Activated CD4-positive, alpha-beta T cell treated with anti-CD3 and anti-CD28 coated beads, Interleukin-2, Interleukin-4, amounts not matched to agents 100 ng/mL and 50 ng/mL, durations not matched to agents 16 hours and 8 hours (primary cell): ENCODE measurements around the gene TNFSF10.
A peak's percentile ranks its signal among the peaks of the same experiment; 100 is the strongest.

ENCODE experiments used
- DNase-seq: peaks from one replicate; pipeline ENCODE4 v3.0.0-alpha.2; 2020; ENCODE audit warnings: low spot score

TNFSF10 gene

GRCh38 chr3:172516318-172517214 lies 6.7 kb downstream of the TNFSF10 start:
- peak; percentile 74 for DNase-seq

GRCh38 chr3:172515130-172515918 lies 7.9 kb downstream of the TNFSF10 start:
- DNase-seq, result no peak

DNA sequence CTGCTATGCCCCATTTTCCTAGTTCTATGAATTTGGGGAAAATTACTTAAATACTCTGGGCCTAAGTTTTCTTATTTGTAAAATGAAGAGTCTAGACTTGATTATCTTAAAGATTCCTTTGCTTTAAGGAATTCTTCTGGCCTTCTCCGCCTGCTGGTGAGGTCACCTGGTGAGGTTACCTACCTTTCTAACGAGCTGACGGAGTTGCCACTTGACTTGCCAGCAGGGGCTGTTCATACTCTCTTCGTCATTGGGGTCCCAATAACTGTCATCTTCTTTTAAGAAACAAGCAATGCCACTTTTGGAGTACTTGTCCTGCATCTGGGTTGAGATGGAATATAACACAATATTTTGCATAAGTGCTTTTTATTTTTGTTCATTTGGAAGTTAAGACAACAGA lies 8.6 kb downstream of the TNFSF10 start:
- no peak for DNase-seq

DNA sequence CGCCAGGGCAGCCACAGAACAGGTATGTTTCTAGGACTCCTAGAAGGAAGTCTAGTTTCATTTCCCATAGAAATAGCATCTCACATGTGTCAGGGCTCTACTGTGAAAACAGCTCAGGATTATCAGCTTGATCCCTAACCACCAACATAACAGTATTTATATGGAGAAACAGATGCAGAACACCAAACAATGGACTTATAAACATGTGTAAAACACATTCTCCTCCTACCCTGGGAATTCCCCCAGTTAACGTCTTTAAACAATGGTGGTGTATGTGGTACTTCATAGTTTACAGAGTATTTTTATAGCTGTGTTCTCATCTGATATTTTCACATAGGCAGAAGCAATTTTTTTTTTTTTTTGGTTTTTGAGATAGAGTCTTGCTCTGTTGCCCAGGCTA lies 9.7 kb downstream of the TNFSF10 start:
- DNase-seq, result no peak

DNA sequence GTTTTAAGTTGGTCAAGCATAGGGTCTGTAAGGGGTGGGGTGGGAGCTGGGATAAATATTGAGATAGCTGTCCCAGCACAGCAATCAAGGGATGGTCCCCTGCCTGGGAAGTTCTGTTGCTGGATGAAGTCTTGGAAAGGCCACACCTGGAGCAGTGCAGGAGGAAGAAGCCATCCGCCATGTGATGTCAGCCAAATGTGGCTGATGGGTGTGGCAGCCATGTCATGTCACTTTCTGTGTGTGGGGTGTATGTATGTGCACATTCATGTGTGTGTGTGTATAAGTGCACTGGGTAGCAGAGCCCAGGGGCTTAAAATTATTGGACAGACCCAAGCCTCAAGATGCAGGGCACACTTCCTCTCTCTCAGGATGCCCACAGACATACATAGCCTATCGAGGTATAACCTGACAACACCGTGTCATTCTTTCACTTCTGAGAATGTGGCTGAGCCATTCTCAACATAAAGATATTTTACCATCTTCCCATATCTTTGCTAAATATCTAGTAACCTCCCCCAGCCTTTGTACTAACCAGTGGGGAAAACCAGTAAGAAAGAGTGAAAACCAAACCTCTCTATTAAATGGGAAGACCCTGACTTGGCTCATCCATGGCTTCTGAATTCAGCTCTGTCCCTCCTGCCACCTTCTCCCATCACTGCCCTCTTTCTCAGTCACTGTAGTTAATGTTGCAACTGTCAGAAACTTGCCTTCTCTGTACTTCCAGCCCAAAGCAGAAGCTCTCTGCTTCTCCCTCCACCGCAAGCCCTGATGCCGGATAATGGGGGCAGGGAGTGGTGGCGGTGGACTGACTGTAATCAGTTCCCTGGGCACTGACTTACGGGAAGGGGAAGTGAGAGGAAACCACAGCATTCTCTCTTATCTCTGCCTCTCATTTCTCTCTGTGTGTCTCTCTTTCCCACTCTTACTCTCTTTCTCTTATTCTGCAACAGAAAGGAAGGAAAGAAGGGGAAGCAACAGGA lies 11.2 kb downstream of the TNFSF10 start:
- peak; percentile 90 for DNase-seq

DNA sequence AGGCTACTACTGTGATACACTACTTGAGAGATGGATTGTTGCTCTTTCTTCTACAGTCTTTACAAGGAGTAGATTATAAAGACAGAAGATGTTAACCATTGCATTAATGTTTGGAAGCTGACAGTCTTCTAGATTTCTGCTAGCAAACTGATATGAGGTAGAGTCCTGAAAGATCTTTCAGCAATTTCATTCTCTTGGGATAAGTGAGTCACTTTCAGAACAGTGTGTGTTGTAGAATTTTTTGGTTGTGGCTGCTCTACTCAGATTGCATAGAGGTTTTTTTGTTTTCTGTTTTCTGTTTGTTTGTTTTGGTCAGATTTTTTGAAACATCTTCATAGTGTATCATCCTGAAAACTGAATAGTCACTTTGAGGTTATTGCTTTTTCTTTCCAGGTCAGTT lies 17.1 kb downstream of the TNFSF10 start:
- DNase-seq, result no peak

GRCh38 chr3:172501540-172501939 lies 21.7 kb downstream of the TNFSF10 start:
- DNase-seq, result no peak

- DNase-seq, result peak; percentile 80
Observed at GRCh38 chr3:172490198-172490669, 33.0 kb downstream of the TNFSF10 start.

DNA sequence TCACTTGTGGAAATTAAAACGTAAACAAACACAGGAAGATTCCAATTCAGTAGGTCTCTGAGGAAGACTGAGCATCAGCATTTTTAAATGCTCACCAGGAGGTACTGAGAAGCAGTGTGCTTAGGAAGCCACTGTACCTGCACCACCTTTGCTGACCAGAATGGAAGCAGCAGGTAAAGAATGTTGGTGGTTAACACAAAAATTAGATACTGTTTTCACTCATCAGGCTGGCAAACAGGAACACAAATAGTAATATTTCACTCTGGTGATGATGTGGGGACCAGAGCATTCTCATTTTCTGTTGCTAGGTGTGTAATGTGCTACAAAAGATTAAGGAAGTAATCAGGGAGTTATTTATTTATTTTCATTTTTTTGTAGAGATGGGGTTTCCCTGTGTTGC lies 45.1 kb downstream of the TNFSF10 start:
- peak; percentile 65 for DNase-seq

DNA sequence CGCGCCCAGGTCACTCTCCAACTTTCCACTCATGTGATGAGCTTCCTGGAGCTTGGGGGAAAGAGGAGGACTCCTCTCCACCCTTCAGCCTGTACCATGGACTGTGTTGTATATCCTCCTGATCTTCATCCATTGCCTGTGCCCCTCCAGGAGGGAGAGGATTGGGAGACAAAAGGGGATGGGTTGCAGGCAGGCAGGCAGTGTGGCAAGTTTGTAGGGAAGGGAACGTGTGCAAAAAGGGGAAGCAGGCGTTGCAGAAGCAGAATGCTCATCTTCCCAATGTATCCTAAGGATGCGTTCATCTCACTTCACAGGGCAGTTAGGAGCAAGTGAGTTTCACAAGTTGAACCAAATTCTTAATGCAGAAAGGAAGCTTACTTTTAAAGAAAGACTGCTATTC lies 46.9 kb downstream of the TNFSF10 start:
- no peak for DNase-seq

DNA sequence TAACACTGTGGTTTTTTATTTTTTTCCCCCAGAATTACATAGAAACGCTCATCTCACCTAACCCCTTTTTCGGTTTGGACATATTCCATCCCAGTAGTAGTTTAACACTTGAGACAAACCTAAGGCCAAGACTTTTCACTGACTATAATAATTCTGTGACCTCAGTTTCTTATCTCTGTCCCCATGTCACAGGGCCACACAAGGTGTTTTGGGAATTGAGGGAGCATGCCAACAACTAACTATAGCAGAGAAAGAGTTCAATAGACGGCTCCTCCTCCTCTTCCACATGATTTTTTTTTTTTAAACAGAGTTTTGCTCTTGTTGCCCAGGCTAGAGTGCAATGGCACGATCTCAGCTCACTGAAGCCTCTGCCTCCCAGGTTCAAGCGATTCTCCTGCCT lies 47.5 kb downstream of the TNFSF10 start:
- DNase-seq, result no peak

GRCh38 chr3:172471903-172472302 lies 51.3 kb downstream of the TNFSF10 start:
- DNase-seq, result no peak

GRCh38 chr3:172470588-172470987 lies 52.6 kb downstream of the TNFSF10 start:
- no peak for DNase-seq

- DNase-seq, result no peak
Observed at GRCh38 chr3:172467170-172467824, 55.9 kb downstream of the TNFSF10 start.

GRCh38 chr3:172466553-172467130 lies 56.6 kb downstream of the TNFSF10 start:
- DNase-seq, result no peak

- DNase-seq, result no peak
Observed at GRCh38 chr3:172465281-172465680, 57.9 kb downstream of the TNFSF10 start.

DNA sequence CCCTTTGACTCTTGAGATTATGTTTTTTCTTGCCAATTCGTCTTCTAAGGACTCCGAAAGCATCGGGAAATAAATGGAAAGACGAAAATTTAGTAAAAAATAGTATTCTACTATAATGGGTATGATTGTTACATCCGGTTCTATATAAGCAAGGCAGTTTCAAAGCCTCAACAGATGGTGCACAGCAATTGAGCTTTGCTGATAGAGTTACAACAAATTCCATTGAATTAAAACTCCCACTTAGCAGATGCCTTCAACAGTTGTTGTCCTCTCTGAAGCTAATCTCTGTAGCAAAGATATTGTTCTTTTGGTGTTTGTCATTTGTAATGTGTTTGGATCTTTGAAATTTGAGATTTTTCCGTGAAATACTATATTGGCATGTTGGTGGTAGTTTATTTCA lies 58.9 kb downstream of the TNFSF10 start:
- DNase-seq, result no peak

GRCh38 chr3:172461530-172462138 lies 61.6 kb downstream of the TNFSF10 start:
- peak; percentile 47 for DNase-seq

DNA sequence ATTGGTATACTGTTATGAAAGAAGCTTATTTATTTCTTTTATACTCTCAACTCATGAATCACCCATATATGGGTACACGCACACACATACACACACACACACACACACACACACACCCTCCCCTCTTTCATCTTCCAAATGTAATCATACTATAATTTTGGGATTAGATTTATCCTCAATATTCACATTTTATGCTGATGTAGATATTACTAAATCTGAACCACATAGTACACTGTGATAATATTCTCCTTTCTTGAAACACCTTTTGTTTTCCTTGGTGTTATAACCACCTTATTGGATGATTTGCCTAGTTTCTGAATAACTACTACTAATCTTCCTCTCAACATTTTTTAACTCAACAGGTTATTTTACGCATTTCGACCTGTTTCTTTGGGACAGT lies 66.8 kb downstream of the TNFSF10 start:
- DNase-seq, result no peak
